Measurements from ENCODE around the gene AGPAT2.
"Not testable (repeated sequence)": the region's sequence is repeated elsewhere in the genome, so short reads cannot be mapped to it uniquely, and the experiment has no call there.

Gene AGPAT2

DNA sequence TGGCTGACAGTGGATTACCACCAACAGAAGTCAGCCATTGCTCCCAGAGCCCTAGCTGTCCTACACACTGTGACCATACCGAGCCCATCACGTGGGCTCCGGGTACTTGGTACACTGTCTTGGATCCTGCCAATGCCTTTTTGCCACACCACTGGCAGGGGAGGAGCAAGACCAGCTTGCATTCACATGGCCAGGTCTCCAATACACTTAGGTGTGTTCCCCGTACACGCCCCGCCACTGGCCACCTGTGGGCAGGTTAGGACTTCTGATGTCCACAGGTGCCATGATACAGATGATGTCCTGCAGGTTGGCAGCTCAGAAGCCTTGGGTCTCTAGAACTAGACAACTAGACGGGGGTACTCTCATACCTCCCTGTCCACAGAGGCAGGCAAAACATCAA is 19.8 kb upstream of the AGPAT2 start:
- ATAC-seq, result no peak
- TF ChIP-seq, protein P1, sequence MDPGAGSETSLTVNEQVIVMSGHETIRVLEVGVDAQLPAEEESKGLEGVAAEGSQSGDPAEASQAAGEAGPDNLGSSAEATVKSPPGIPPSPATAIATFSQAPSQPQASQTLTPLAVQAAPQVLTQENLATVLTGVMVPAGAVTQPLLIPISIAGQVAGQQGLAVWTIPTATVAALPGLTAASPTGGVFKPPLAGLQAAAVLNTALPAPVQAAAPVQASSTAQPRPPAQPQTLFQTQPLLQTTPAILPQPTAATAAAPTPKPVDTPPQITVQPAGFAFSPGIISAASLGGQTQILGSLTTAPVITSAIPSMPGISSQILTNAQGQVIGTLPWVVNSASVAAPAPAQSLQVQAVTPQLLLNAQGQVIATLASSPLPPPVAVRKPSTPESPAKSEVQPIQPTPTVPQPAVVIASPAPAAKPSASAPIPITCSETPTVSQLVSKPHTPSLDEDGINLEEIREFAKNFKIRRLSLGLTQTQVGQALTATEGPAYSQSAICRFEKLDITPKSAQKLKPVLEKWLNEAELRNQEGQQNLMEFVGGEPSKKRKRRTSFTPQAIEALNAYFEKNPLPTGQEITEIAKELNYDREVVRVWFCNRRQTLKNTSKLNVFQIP (CRISPR knock-in tag; IDR thresholded peaks at IDR 0.05; ENCODE audit: borderline replicate concordance, low read depth), result no peak
- TF ChIP-seq ZNF8 (CRISPR knock-in tag; IDR thresholded peaks at IDR 0.05) (no peak), ZNF565 (CRISPR knock-in tag; conservative IDR thresholded peaks at IDR 0.05; ENCODE audit: low read depth) (no peak), TOX (CRISPR knock-in tag; IDR thresholded peaks at IDR 0.05; ENCODE audit: borderline replicate concordance) (no peak), ZNF70 (CRISPR knock-in tag; IDR thresholded peaks at IDR 0.05) (no peak), SNAI2 (CRISPR knock-in tag; IDR thresholded peaks at IDR 0.05) (no peak), BACH2 (CRISPR knock-in tag; IDR thresholded peaks at IDR 0.05; ENCODE audit: borderline replicate concordance) (no peak), GLIS3 (CRISPR knock-in tag; IDR thresholded peaks at IDR 0.05) (no peak), ZFP30 (CRISPR knock-in tag; IDR thresholded peaks at IDR 0.05) (no peak), RARB (CRISPR knock-in tag; IDR thresholded peaks at IDR 0.05) (no peak), ZC3H10 (CRISPR knock-in tag; IDR thresholded peaks at IDR 0.05) (no peak), ESRRG (CRISPR knock-in tag; IDR thresholded peaks at IDR 0.05) (no peak)
- TF ChIP-seq, protein P2, sequence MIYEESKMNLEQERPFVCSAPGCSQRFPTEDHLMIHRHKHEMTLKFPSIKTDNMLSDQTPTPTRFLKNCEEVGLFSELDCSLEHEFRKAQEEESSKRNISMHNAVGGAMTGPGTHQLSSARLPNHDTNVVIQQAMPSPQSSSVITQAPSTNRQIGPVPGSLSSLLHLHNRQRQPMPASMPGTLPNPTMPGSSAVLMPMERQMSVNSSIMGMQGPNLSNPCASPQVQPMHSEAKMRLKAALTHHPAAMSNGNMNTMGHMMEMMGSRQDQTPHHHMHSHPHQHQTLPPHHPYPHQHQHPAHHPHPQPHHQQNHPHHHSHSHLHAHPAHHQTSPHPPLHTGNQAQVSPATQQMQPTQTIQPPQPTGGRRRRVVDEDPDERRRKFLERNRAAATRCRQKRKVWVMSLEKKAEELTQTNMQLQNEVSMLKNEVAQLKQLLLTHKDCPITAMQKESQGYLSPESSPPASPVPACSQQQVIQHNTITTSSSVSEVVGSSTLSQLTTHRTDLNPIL (CRISPR knock-in tag; IDR thresholded peaks at IDR 0.05; ENCODE audit: low read depth), result no peak
- TF ChIP-seq, protein P3, sequence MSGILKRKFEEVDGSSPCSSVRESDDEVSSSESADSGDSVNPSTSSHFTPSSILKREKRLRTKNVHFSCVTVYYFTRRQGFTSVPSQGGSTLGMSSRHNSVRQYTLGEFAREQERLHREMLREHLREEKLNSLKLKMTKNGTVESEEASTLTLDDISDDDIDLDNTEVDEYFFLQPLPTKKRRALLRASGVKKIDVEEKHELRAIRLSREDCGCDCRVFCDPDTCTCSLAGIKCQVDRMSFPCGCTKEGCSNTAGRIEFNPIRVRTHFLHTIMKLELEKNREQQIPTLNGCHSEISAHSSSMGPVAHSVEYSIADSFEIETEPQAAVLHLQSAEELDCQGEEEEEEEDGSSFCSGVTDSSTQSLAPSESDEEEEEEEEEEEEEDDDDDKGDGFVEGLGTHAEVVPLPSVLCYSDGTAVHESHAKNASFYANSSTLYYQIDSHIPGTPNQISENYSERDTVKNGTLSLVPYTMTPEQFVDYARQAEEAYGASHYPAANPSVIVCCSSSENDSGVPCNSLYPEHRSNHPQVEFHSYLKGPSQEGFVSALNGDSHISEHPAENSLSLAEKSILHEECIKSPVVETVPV (CRISPR knock-in tag; IDR thresholded peaks at IDR 0.05), result no peak

DNA sequence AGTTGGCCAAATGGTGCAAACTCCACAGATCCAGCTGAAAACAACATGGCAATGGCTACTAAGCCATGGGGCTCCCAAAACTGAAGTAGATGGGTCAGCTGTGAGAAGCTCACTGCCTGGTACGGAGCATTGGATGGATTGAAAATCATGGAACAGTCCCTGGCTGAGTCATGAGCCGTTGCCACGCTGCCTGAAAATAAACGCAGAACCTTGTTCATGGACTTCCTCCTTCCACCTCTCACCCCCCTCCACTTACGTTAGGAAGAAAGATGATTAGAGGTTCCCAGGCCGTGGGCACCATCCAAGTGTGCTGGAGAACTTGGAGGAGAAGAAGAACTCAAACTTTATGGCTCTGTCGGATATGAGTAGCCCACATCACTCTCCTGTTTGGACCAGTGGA is 18.3 kb upstream of the AGPAT2 start:
- ATAC-seq, result no peak; the same call in 1 of the 3 replicates

DNA sequence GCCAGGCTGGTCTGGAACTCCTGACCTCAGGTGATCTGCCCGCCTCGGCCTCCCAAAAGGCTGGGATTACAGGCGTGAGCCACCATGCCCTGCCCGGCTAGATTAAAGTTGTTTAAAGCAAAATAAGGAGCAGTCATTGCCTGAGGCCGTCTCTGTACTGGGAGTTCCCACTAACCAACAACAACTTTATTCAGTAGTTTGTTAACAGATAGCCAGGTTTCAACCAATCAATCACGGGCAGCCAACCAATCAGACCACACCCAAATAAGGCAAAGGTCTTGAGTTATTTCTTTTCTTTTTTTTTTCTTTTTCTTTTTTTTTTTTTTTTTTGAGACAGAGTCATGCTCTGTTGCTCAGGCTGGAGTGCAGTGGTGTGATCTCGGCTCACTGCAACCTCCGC is 17.5 kb upstream of the AGPAT2 start:
- not testable (repeated sequence) for ATAC-seq

More for the DNA sequence above, 18.3 kb upstream of the AGPAT2 start:
- TF ChIP-seq ZFP3 (CRISPR knock-in tag; IDR thresholded peaks at IDR 0.05) (no peak), ZNF565 (CRISPR knock-in tag; conservative IDR thresholded peaks at IDR 0.05; ENCODE audit: low read depth) (no peak), CSDC2 (CRISPR knock-in tag; IDR thresholded peaks at IDR 0.05) (no peak), SNAI2 (CRISPR knock-in tag; IDR thresholded peaks at IDR 0.05) (no peak), GLIS3 (CRISPR knock-in tag; IDR thresholded peaks at IDR 0.05) (no peak), PPARA (CRISPR knock-in tag; IDR thresholded peaks at IDR 0.05; ENCODE audit: borderline replicate concordance) (no peak), ZFP30 (CRISPR knock-in tag; IDR thresholded peaks at IDR 0.05) (no peak), RARB (CRISPR knock-in tag; IDR thresholded peaks at IDR 0.05) (no peak), ZC3H10 (CRISPR knock-in tag; IDR thresholded peaks at IDR 0.05) (no peak), TCF4 (CRISPR knock-in tag; IDR thresholded peaks at IDR 0.05; ENCODE audit: borderline replicate concordance) (no peak)
- TF ChIP-seq, protein P2 (CRISPR knock-in tag; IDR thresholded peaks at IDR 0.05; ENCODE audit: low read depth), result no peak
- TF ChIP-seq, protein P3 (CRISPR knock-in tag; IDR thresholded peaks at IDR 0.05), result no peak

DNA sequence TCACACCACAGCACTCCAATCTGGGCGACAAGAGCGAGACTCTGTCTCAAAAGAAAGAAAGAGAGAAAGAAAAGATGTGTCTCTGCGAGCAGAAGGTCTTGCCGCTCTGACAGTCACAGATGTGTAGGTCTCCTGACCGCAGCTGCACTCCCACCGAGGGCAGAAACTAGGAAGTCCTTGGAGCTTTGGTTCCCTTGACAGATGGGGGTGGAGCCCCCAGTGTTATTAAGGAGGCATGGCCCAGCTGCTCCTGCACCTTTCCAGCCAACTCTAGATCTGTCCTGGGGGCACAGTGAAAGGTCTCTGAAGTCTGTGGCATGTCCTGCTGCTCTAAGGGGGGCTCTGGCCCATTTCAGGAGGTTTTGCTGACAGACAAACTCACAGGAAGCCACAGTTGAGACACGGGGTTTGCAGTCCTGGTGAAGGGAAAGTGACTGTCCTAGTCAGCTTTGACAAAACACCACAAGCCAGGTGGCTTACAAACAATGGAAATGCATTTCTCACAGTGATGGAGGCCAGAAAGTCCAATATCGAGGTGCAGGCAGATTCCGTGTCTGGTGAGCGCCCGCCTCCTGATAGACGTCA is 16.1 kb upstream of the AGPAT2 start:
- TF ChIP-seq RARB (CRISPR knock-in tag; IDR thresholded peaks at IDR 0.05) (no peak), ISL1 (CRISPR knock-in tag; IDR thresholded peaks at IDR 0.05) (no peak)
- no peak for ATAC-seq

DNA sequence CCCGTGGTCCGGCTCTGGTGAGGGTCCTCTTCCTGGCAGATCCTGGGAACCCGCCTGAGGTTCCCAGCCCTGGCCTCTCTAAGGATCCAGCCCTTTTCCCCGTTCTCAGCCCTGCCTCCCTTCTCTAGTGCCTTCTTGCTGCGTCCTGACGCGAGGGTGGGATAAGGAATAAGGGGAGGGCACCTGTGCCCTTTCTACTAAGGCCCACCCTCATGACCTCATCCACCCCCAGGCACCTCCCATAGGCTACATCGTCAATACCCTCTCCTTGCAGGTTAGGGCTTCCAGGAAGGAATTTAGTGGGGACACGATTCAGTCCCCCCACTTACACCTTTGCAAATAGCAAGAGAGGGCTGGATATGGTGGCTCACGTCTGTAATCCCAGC is 14.4 kb upstream of the AGPAT2 start:
- ATAC-seq, result no peak
- TF ChIP-seq, protein P3 (CRISPR knock-in tag; IDR thresholded peaks at IDR 0.05), result no peak
- no peak for TF ChIP-seq PPARA (CRISPR knock-in tag; IDR thresholded peaks at IDR 0.05; ENCODE audit: borderline replicate concordance)
- no peak for TF ChIP-seq ZNF8 (CRISPR knock-in tag; IDR thresholded peaks at IDR 0.05)
- TF ChIP-seq, protein P2 (CRISPR knock-in tag; IDR thresholded peaks at IDR 0.05; ENCODE audit: low read depth), result no peak
- no peak for TF ChIP-seq RARB (CRISPR knock-in tag; IDR thresholded peaks at IDR 0.05)
- TF ChIP-seq, protein P4, sequence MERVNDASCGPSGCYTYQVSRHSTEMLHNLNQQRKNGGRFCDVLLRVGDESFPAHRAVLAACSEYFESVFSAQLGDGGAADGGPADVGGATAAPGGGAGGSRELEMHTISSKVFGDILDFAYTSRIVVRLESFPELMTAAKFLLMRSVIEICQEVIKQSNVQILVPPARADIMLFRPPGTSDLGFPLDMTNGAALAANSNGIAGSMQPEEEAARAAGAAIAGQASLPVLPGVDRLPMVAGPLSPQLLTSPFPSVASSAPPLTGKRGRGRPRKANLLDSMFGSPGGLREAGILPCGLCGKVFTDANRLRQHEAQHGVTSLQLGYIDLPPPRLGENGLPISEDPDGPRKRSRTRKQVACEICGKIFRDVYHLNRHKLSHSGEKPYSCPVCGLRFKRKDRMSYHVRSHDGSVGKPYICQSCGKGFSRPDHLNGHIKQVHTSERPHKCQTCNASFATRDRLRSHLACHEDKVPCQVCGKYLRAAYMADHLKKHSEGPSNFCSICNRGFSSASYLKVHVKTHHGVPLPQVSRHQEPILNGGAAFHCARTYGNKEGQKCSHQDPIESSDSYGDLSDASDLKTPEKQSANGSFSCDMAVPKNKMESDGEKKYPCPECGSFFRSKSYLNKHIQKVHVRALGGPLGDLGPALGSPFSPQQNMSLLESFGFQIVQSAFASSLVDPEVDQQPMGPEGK (CRISPR knock-in tag; IDR thresholded peaks at IDR 0.05; ENCODE audit: borderline replicate concordance), result no peak
- TF ChIP-seq ISL1 (CRISPR knock-in tag; IDR thresholded peaks at IDR 0.05), result no peak
- no peak for TF ChIP-seq ZC3H10 (CRISPR knock-in tag; IDR thresholded peaks at IDR 0.05)

All from SK-N-SH treated with all-trans-retinoic acid at 6 μM for 48 hours (cell line).